ENCODE data around the gene ZNF839.

Gene ZNF839

DNA sequence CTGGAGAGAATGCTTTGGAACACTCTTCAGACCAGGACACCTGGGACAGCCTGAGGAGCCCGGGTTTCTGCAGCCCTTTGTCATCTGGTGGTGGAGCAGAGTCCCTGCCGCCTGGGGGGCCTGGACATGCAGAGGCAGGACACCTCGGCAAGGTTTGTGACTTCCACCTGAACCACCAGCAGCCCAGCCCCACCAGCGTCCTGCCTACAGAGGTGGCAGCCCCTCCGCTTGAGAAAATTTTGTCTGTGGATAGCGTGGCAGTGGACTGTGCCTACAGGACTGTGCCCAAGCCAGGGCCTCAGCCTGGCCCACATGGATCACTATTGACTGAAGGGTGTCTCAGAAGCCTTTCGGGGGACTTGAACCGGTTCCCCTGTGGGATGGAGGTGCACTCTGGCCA lies 22.0 kb downstream of the ZNF839 start:
- no peak for DNase-seq (ENCODE audit: extremely low read depth, low read depth)
- H3K4me3 ChIP-seq (replicated peaks; ENCODE audit: low read depth, low read length) = no peak overlapping the region
- TF ChIP-seq, protein P1, sequence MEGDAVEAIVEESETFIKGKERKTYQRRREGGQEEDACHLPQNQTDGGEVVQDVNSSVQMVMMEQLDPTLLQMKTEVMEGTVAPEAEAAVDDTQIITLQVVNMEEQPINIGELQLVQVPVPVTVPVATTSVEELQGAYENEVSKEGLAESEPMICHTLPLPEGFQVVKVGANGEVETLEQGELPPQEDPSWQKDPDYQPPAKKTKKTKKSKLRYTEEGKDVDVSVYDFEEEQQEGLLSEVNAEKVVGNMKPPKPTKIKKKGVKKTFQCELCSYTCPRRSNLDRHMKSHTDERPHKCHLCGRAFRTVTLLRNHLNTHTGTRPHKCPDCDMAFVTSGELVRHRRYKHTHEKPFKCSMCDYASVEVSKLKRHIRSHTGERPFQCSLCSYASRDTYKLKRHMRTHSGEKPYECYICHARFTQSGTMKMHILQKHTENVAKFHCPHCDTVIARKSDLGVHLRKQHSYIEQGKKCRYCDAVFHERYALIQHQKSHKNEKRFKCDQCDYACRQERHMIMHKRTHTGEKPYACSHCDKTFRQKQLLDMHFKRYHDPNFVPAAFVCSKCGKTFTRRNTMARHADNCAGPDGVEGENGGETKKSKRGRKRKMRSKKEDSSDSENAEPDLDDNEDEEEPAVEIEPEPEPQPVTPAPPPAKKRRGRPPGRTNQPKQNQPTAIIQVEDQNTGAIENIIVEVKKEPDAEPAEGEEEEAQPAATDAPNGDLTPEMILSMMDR (IDR thresholded peaks at IDR 0.05; ENCODE audit: low read depth, low read length, missing control alignments) = no peak

DNA sequence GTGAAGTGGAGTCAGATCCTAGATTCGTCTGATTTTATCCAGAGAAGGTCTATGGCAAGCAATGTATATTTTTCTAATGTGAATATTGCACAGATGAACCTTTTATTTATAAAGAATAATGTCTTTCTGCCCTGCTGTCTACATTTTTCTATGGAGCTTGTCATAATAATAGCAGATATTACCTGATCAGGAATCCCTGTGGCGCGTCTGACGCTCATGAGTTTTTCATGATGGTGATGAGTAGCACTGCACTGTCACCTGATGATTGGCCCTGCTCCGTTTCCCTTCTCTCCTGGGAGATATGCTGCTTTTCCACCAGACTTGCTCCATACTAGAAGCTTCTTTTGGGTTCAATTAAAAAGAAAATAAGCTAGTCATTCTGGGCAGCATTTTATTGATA lies 22.7 kb downstream of the ZNF839 start:
- H3K4me3 ChIP-seq (replicated peaks; ENCODE audit: low read depth, low read length) = no peak overlapping the region
- TF ChIP-seq, protein P1 (IDR thresholded peaks at IDR 0.05; ENCODE audit: low read depth, low read length, missing control alignments) = no peak
- DNase-seq (ENCODE audit: extremely low read depth, low read depth) = no peak

DNA sequence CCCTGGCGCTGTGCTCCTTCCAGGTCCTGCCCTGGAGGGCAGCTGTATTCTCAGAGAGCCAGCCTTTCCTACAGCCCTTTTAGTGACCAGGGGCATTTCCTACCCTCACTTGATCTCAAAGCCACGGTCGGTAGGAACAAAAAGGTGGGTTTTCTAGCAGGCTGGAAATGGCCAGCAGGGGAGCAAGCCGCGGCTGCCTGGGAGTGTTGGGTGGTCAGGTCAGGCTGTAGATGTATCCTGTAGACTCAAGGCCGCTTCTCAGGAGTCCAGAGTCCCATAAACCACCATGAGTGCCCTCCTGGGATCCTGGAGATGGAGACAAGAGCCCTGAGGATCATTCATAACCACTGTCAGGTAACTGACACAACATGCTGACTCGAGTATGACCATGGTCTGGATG lies 24.5 kb downstream of the ZNF839 start:
- no peak overlapping the region for H3K4me3 ChIP-seq (replicated peaks; ENCODE audit: low read depth, low read length)
- TF ChIP-seq, protein P1 (IDR thresholded peaks at IDR 0.05; ENCODE audit: low read depth, low read length, missing control alignments) = no peak
- DNase-seq (ENCODE audit: extremely low read depth, low read depth) = no peak

DNA sequence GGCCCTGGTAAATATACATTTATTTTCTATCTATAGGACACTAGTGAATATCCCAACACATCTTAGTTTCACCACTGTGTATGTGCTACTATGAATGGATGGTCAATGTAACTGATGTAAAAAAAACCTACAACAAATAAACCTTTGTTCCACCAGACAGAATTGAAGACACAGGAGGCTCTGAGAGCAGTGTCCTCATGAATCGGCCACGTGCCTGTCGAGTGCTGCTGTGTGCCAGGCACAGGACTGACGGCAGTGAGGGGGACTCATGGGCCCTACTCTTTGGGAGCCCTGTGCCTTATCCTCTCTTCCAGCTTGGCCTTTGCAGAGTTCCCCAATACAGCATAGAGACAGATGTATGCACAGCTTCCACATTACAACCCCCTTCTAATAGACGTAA lies 24.9 kb downstream of the ZNF839 start:
- no peak overlapping the region for H3K4me3 ChIP-seq (replicated peaks; ENCODE audit: low read depth, low read length)
- TF ChIP-seq, protein P1 (IDR thresholded peaks at IDR 0.05; ENCODE audit: low read depth, low read length, missing control alignments) = no peak
- no peak for DNase-seq (ENCODE audit: extremely low read depth, low read depth)

DNA sequence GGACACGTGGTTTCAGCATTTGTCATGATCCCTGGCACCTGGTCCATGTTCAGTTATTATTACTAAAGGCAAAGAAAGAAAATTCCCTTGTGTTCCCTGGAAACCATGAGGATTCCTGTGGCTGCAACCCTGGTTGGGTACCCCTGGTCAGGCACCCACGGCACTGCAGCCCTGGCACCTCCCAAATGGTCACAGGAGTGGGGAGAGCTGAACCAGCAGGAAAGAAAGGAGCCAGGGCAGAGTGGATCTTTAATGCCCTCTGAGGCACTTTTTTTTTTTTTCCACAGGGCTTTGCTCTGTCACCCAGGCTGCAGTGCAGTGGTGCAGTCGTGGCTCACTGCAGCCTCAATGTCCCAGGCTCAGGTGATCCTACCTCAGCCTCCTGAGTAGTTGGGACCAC lies 25.7 kb downstream of the ZNF839 start:
- DNase-seq (ENCODE audit: extremely low read depth, low read depth) = no peak
- TF ChIP-seq, protein P1 (IDR thresholded peaks at IDR 0.05; ENCODE audit: low read depth, low read length, missing control alignments) = no peak
- no peak overlapping the region for H3K4me3 ChIP-seq (replicated peaks; ENCODE audit: low read depth, low read length)

DNA sequence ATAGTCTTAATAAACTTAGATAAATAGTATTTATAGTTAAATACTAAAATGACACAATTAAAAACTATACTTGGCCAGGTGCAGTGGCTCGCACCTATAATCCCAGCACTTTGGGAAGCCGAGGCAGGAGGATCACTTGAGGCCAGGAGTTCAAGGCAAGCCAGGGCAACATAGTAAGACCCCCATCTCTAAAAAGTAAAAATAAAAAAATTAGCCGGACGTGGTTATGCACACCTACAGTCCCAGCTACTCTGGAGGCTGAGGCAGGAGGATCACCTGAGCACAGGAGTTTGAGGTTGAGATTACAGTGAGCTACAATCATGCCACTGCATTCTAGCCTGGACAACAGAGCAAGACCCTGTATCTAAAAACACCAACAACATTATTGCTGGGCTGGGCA lies 27.1 kb downstream of the ZNF839 start:
- no peak overlapping the region for H3K4me3 ChIP-seq (replicated peaks; ENCODE audit: low read depth, low read length)
- no peak for DNase-seq (ENCODE audit: extremely low read depth, low read depth)
- TF ChIP-seq, protein P1 (IDR thresholded peaks at IDR 0.05; ENCODE audit: low read depth, low read length, missing control alignments) = no peak

DNA sequence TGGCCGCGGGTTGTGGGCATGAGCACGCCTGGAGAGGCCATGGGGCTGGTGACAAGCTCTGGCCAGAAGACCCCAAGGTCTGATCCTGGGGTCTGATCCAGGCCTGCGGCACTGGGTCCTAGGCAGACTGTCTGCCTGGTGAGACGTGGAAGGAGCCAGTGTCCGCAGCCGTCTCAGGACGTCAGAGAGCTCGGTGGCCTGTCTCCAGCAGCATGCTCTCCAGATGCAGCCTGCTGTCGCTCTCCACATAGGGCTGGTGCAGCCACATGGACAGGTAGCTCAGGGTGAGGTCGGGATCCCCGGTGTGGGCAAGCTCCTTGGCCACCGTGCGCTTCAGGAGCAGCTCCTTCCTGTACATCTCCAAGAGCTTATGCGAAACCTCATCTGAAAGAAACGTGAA lies 28.8 kb downstream of the ZNF839 start:
- DNase-seq (ENCODE audit: extremely low read depth, low read depth) = no peak
- TF ChIP-seq, protein P1 (IDR thresholded peaks at IDR 0.05; ENCODE audit: low read depth, low read length, missing control alignments) = no peak
- H3K4me3 ChIP-seq (replicated peaks; ENCODE audit: low read depth, low read length) = no peak overlapping the region
